Stimulated activated CD4-positive, alpha-beta T cell treated with anti-CD3 and anti-CD28 coated beads, Interleukin-12 subunit alpha, Interleukin-12 subunit beta, amount 100 ng/mL, for 24 hours (primary cell): ENCODE data around the gene NEK2.
"Not testable (repeated sequence)": the region's sequence is repeated elsewhere in the genome, so short reads cannot be mapped to it uniquely, and the experiment has no call there.

ENCODE experiments used
- DNase-seq, 2 experiments: peaks; one replicate each; pipeline ENCODE4 v3.0.0-alpha.2; 2020; ENCODE audit warnings: low read depth in 2 of 2

The NEK2 gene

GRCh38 chr1:211632808-211633523 lies 42.5 kb downstream of the NEK2 start:
- DNase-seq, result no peak

- no peak for DNase-seq
Measured at GRCh38 chr1:211632117-211632807, 43.2 kb downstream of the NEK2 start.

GRCh38 chr1:211631168-211631567 lies 44.3 kb downstream of the NEK2 start:
- no peak for DNase-seq

DNA sequence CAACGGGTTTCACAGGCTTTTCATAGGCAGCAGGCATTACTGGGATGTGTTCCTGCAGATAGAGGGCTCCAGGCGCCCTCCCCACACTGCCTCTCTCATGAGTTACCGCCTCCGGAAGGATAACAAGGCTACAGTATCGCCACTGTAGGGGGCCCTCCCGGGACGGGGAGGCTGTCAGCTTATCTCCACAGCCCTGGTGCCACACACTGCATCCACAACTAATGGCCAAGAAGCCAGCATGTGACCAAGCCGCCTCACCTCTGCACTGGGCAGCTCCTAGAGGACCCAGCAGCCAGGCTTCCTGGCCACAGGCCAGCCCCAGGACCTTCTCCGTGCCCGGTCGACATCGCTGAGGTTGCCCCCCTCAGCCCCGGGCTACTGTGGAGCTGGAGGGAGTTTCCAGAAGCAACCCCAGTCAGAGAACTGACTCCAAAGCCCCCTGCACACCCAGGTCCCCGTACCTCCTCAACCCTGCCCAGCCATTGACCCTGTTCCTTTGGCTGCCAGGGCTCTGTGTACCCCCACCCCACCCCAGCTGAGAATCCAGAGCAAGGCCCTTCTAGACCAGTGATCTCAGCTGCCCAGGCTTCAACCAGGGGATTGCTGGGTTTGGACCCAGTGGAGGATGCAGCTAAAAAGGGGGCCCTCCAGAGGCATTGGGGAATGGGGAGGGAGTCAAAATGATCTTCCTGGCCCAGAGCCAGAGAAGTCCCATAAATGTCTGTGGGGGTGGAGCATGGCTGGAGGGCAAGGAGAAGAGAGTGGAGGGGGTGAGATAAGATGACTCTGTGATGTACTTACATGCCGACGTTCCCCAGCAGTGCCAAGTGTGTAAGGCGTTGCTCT lies 45.0 kb downstream of the NEK2 start:
- DNase-seq, result no peak

- DNase-seq, result no peak
Measured at GRCh38 chr1:211628417-211628816, 47.0 kb downstream of the NEK2 start.

GRCh38 chr1:211627259-211627658 lies 48.2 kb downstream of the NEK2 start:
- no peak for DNase-seq

DNA sequence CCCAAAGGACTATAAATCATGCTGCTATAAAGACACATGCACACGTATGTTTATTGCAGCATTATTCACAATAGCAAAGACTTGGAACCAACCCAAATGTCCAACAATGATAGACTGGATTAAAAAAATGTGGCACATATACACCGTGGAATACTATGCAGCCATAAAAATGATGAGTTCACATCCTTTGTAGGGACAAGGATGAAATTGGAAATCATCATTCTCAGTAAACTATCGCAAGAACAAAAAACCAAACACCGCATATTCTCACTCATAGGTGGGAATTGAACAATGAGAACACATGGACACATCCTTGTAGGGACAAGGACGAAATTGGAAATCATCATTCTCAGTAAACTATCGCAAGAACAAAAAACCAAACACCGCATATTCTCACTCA lies 49.6 kb downstream of the NEK2 start:
- not testable (repeated sequence) for DNase-seq

DNA sequence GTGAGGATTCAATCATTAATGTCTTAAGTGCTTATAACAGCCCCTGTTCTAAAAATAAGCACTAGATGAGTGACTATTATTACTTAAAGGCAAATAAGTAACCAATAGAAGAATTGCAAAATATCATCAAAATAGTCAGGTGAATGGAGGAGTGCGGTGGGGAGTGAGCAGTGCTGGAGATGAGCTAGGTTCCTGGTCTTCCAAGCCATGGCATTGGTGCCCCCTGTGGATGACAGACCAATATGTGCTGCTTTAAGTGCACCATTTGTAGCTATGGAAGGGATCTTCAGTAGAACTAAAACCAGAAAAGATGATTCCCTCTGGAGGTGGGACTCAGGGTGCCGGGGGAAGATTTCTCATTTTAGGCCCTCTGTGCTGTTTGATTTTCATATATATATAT lies 50.4 kb downstream of the NEK2 start:
- no peak for DNase-seq

- no peak for DNase-seq
Measured at GRCh38 chr1:211623515-211623914, 51.9 kb downstream of the NEK2 start.

DNA sequence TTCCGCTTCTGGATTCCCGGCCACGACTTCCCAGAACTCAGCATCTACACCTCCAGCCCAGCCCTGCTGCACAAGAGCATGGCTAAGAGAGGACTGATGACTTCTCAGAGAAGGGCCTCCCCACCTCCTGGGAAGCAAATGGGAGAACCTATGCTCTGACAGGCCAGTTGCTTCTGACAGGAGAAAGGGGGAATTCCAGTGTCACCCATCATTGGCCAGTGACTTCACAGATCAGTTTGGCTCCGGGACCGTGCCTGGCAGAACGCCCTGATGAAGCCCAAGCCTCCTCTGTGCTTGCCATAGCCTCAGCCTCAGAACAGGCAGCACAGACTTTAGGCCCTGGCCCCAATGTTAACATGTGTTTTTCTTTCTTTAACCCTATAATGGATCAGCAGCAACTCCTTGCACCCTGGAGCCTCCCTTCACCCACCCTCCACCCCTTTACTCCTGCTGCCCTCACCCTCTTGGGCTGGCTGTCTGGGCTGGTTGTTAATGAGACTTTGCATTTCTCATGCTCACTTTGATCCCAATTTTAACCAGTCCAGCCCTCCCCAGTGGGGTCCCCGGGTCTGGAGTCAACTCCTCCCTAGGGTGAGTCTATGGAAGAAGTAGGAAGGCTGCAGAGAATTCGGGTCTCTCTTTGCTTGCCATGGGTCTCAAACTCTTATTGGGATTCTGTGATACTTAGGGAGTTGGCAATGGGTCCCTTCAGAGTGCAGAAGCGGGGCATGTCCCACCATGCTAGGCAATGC lies 53.8 kb downstream of the NEK2 start:
- DNase-seq, result no peak

DNA sequence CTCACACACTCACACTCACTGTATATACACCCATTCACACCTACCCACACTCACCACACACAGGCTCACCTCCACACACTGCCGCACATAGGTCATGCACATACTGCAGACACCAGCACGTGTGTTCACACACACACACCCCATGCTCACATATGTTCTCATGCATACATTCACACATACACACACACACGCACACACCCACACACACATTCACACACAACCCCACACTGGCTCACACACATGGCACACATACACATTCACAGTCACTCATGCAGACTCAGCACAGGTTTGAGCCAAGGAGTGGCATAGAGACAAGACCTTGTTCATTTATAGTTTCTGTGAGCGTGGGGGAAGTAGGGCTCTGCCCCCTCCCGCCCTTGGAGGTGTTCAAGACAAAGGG lies 55.3 kb downstream of the NEK2 start:
- DNase-seq, result no peak

- no peak for DNase-seq
Measured at GRCh38 chr1:211619033-211619996, 56.1 kb downstream of the NEK2 start.

- DNase-seq, result no peak
Measured at GRCh38 chr1:211616965-211617297, 58.5 kb downstream of the NEK2 start.

GRCh38 chr1:211616231-211616964 lies 59.0 kb downstream of the NEK2 start:
- DNase-seq, result no peak

- DNase-seq, result no peak
Measured at GRCh38 chr1:211614615-211615014, 60.8 kb downstream of the NEK2 start.

- no peak for DNase-seq
Measured at GRCh38 chr1:211613951-211614350, 61.5 kb downstream of the NEK2 start.

DNA sequence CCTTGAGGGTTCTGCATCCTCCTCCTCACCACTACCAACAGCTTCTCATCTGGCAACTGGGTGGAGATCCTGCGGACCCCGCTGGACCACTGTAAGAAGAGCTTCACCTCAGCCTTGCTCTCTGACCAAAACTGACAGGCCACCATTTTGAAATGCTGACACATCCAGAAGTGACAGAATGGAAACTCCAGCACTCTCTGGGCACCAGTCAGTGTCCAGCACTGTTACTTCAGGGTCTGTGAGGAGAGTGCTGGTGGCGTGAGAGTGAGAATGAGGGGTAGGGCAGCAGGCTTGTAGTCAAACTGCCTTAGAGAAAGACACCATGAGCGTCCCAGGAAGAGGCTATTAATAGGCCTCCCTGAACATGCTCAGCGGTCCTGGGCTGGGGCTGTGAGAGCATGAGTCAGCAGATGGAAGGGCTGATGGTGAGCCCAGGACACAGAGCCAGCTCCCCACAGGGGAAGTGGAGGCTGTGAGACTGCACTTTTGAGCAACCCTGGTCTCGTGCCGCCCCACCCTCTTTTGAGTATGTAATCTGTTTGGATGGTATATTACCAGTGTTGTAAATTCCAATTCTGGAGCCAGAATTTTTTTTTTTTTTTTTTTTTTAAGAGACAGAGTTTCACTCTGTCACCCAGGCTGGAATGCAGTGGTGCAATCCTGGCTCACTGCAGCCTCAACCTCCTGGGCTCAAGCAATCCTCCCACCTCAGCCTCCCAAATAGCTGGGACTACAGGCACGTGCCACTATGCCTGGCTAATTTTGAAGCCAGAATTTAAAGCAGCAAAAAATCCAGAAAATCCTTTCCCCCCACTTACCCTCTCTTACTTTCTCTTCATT lies 62.1 kb downstream of the NEK2 start:
- DNase-seq, result no peak

DNA sequence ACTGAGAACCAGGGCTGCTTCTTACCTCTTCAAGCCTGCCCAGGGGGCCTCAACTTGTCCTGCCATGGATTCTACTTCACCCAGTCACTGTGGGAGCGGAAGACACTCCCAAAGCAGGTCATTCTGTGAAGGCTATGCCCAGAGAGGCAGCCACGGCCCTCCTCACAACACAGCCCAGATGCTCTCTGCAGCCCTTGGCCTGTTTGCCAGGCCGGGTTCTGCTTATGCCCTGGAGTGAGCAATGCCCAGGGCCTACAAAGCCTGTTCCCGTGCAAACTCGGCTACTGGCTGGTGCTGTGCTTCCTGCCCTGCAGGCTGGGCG lies 62.7 kb downstream of the NEK2 start:
- no peak for DNase-seq
